ENCODE data around the gene ID3.

The ID3 gene

GRCh38 chr1:23559985-23560741, 862 bp upstream of the ID3 start:
- in situ Hi-C loops (cut with MboI; ENCODE audit: low pct_unique_long_range_greater_than_20kb, low sequenced_read_pairs, unreplicated experiment), result no loop called here

GRCh38 chr1:23558872-23559135, 497 bp downstream of the ID3 start:
- in situ Hi-C loops (cut with MboI; ENCODE audit: low pct_unique_long_range_greater_than_20kb, low sequenced_read_pairs, unreplicated experiment), result no loop called here
- no peak for DNase-seq (ENCODE audit: low spot score)

More at GRCh38 chr1:23559985-23560741, 862 bp upstream of the ID3 start:
- no peak for DNase-seq (ENCODE audit: low spot score)
- no peak for TF ChIP-seq CTCF (IDR thresholded peaks at IDR 0.05; ENCODE audit: extremely low read depth, insufficient read depth, missing control alignments)

GRCh38 chr1:23558140-23558871, 995 bp downstream of the ID3 start:
- TF ChIP-seq CTCF (IDR thresholded peaks at IDR 0.05; ENCODE audit: extremely low read depth, insufficient read depth, missing control alignments), result no peak
- in situ Hi-C loops (cut with MboI; ENCODE audit: low pct_unique_long_range_greater_than_20kb, low sequenced_read_pairs, unreplicated experiment), result no loop called here
- peak; percentile 62 for DNase-seq (ENCODE audit: low spot score)

More at GRCh38 chr1:23558872-23559135, 497 bp downstream of the ID3 start:
- no peak for TF ChIP-seq CTCF (IDR thresholded peaks at IDR 0.05; ENCODE audit: extremely low read depth, insufficient read depth, missing control alignments)

GRCh38 chr1:23557471-23558124, 1.7 kb downstream of the ID3 start:
- no peak for TF ChIP-seq CTCF (IDR thresholded peaks at IDR 0.05; ENCODE audit: extremely low read depth, insufficient read depth, missing control alignments)
- DNase-seq (ENCODE audit: low spot score), result no peak
- in situ Hi-C loops (cut with MboI; ENCODE audit: low pct_unique_long_range_greater_than_20kb, low sequenced_read_pairs, unreplicated experiment), result no loop called here

- TF ChIP-seq CTCF (IDR thresholded peaks at IDR 0.05; ENCODE audit: extremely low read depth, insufficient read depth, missing control alignments), result no peak
- in situ Hi-C loops (cut with MboI; ENCODE audit: low pct_unique_long_range_greater_than_20kb, low sequenced_read_pairs, unreplicated experiment), result no loop called here
- no peak for DNase-seq (ENCODE audit: low spot score)
These were observed 2.4 kb downstream of the ID3 start for GRCh38 chr1:23556635-23557470.

GRCh38 chr1:23555986-23556634, 3.2 kb downstream of the ID3 start:
- DNase-seq (ENCODE audit: low spot score), result no peak
- in situ Hi-C loops (cut with MboI; ENCODE audit: low pct_unique_long_range_greater_than_20kb, low sequenced_read_pairs, unreplicated experiment), result no loop called here
- no peak for TF ChIP-seq CTCF (IDR thresholded peaks at IDR 0.05; ENCODE audit: extremely low read depth, insufficient read depth, missing control alignments)

All from GM13977 (cell line).